Measurements from ENCODE around the gene CSTPP1. TPM values are rescaled to one million over a fixed set of nuclear protein-coding genes. Genes with fewer than 3 reads are reported as not detected.

The CSTPP1 gene
- total and polyA plus RNA-seq, 2 donors (not counting 1 experiment from before 2014, with no cell fraction given), result 11.5 to 29.0 TPM

DNA sequence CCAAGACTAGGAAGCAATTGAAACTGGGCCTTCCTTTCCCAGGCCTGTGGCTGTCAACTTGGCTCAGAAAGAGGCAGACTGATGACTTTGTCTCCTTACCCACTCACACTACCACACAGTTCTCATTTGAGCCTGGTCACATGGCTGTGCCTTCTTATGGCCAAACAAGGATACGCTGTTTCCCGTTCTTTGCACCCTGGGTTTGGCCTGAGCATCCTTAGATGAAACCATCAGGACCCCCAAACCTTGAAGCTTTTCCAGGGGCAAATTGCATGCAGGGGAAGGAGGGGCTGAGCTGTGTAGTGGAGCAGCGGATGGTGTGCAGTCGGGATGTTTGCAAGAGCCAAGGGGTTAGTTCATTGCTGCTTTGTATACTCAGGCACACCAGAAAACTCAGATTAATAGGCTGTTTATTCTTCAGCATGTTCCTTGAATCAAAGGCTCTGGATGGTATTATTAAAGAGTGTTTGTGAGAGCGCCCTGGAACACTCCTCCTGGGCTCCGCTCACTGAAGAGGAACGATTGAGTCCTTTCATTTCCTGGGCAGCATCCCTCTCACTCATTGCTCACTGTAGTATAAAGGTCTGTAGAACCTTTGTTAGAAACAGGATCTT lies 170.3 kb downstream of the CSTPP1 start:
- ATAC-seq (ENCODE audit: low read depth) (no peak), DNase-seq (no peak)
- WGBS (ENCODE audit: insufficient coverage), result 100% methylated on average over 4 of the region's 7 CpGs
- H3K4me1 Mint-ChIP-seq, result peaks cover 9% of the 10 kb centered on the region
- H3K4me2 ChIP-seq (replicated peaks; ENCODE audit: low read depth, low read length, poor library complexity, severe bottlenecking), result no peak overlapping the region
- H3K9me3 Mint-ChIP-seq (ENCODE audit: insufficient read depth), result no peaks in the 10 kb centered on the region
- no peaks in the 10 kb centered on the region for H3K79me2 ChIP-seq (ENCODE audit: control insufficient read depth, insufficient read depth, low read length)
- H3K9ac ChIP-seq (ENCODE audit: low read length), result no peak overlapping the region
- no peak overlapping the region for H3K27ac Mint-ChIP-seq
- no peak for TF ChIP-seq EZH2 (IDR thresholded peaks at IDR 0.05; ENCODE audit: borderline replicate concordance, insufficient read depth, low read depth, low read length, poor library complexity, severe bottlenecking)
- TF ChIP-seq, protein P1, sequence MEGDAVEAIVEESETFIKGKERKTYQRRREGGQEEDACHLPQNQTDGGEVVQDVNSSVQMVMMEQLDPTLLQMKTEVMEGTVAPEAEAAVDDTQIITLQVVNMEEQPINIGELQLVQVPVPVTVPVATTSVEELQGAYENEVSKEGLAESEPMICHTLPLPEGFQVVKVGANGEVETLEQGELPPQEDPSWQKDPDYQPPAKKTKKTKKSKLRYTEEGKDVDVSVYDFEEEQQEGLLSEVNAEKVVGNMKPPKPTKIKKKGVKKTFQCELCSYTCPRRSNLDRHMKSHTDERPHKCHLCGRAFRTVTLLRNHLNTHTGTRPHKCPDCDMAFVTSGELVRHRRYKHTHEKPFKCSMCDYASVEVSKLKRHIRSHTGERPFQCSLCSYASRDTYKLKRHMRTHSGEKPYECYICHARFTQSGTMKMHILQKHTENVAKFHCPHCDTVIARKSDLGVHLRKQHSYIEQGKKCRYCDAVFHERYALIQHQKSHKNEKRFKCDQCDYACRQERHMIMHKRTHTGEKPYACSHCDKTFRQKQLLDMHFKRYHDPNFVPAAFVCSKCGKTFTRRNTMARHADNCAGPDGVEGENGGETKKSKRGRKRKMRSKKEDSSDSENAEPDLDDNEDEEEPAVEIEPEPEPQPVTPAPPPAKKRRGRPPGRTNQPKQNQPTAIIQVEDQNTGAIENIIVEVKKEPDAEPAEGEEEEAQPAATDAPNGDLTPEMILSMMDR (IDR thresholded peaks at IDR 0.05), result no peak
- no peak overlapping the region for H3K27ac ChIP-seq (ENCODE audit: low read length in 2 of 2)
- ChIA-PET CTCF (no interaction called here), POLR2A (no interaction called here)
- H3K4me3 ChIP-seq (ENCODE audit: control extremely low read depth in 1 of 5, extremely low read depth in 1 of 5, insufficient read depth in 1 of 5, low read depth in 2 of 5, low read length in 4 of 5), result no peak overlapping the region
- no peak overlapping the region for H3K4me3 Mint-ChIP-seq
- H3K27me3 ChIP-seq (replicated peaks in 1 of 4; ENCODE audit: control extremely low read depth in 1 of 4, control insufficient read depth in 3 of 4, insufficient read depth in 4 of 4, low read length in 3 of 4), result no peaks in the 10 kb centered on the region
- no peak overlapping the region for H2AFZ ChIP-seq (ENCODE audit: insufficient read depth, low read depth, low read length, poor library complexity, severe bottlenecking)
- intact Hi-C loops (cut with micrococcal nuclease), result no loop called here
- H4K20me1 ChIP-seq (ENCODE audit: control insufficient read depth, insufficient read depth, low read length, poor library complexity, severe bottlenecking), result no peaks in the 10 kb centered on the region
- no peaks in the 10 kb centered on the region for H3K9me3 ChIP-seq (ENCODE audit: control extremely low read depth in 1 of 3, control insufficient read depth in 2 of 3, insufficient read depth in 1 of 3, low read length in 2 of 3)
- H3K36me3 ChIP-seq (replicated peaks in 1 of 2; ENCODE audit: control extremely low read depth in 1 of 2, control insufficient read depth in 1 of 2, extremely low read depth in 1 of 2, insufficient read depth in 2 of 2, low read length in 1 of 2), result no peaks in the 10 kb centered on the region
- no peaks in the 10 kb centered on the region for H3K27me3 Mint-ChIP-seq
- no peaks in the 10 kb centered on the region for H3K4me1 ChIP-seq (ENCODE audit: control insufficient read depth in 2 of 2, insufficient read depth in 2 of 2, low read length in 2 of 2)

DNA sequence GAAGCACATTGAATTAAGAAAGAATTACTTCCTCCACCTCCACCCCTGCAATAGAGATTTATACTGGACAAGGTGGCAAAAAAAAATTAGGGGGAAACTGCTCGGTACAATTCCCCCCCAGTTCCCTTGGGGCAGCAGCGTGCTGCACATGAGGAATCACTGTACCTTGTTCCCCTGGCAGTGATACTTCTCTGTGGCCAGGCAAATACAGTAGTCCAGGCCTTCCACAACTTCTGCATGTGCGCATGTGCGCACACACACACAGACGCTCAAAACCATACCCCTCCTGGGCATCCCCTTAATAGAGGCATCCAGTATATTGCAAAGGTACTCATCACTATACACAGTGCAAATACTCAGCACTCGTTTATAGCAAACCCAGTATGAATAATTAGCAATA lies 171.2 kb downstream of the CSTPP1 start:
- Histone ChIP-seq H3K36me3 (replicated peaks in 1 of 2; ENCODE audit: control extremely low read depth in 1 of 2, control insufficient read depth in 1 of 2, extremely low read depth in 1 of 2, insufficient read depth in 2 of 2, low read length in 1 of 2) (no peaks in the 10 kb centered on the region), H3K4me2 (replicated peaks; ENCODE audit: low read depth, low read length, poor library complexity, severe bottlenecking) (no peak overlapping the region), H3K27me3 (replicated peaks in 1 of 4; ENCODE audit: control extremely low read depth in 1 of 4, control insufficient read depth in 3 of 4, insufficient read depth in 4 of 4, low read length in 3 of 4) (no peaks in the 10 kb centered on the region), H3K79me2 (ENCODE audit: control insufficient read depth, insufficient read depth, low read length) (no peaks in the 10 kb centered on the region), H2AFZ (ENCODE audit: insufficient read depth, low read depth, low read length, poor library complexity, severe bottlenecking) (no peak overlapping the region), H3K9me3 (ENCODE audit: control extremely low read depth in 1 of 3, control insufficient read depth in 2 of 3, insufficient read depth in 1 of 3, low read length in 2 of 3) (no peaks in the 10 kb centered on the region), H4K20me1 (ENCODE audit: control insufficient read depth, insufficient read depth, low read length, poor library complexity, severe bottlenecking) (no peaks in the 10 kb centered on the region), H3K4me1 (ENCODE audit: control insufficient read depth in 2 of 2, insufficient read depth in 2 of 2, low read length in 2 of 2) (no peaks in the 10 kb centered on the region), H3K4me3 (ENCODE audit: control extremely low read depth in 1 of 5, extremely low read depth in 1 of 5, insufficient read depth in 1 of 5, low read depth in 2 of 5, low read length in 4 of 5) (no peak overlapping the region), H3K27ac (ENCODE audit: low read length in 2 of 2) (no peak overlapping the region), H3K9ac (ENCODE audit: low read length) (no peak overlapping the region)
- DNase-seq, result no peak
- H3K27me3 Mint-ChIP-seq, result no peaks in the 10 kb centered on the region
- no peak for TF ChIP-seq EZH2 (IDR thresholded peaks at IDR 0.05; ENCODE audit: borderline replicate concordance, insufficient read depth, low read depth, low read length, poor library complexity, severe bottlenecking)
- TF ChIP-seq, protein P1 (IDR thresholded peaks at IDR 0.05), result no peak
- WGBS (ENCODE audit: insufficient coverage), result 68% methylated on average over 4 of the region's 6 CpGs
- CTCF ChIA-PET, result no interaction called here
- H3K9me3 Mint-ChIP-seq (ENCODE audit: insufficient read depth), result no peaks in the 10 kb centered on the region
- H3K27ac Mint-ChIP-seq, result no peak overlapping the region
- H3K4me1 Mint-ChIP-seq, result peaks cover 10% of the 10 kb centered on the region
- POLR2A ChIA-PET, result no interaction called here
- no peak overlapping the region for H3K4me3 Mint-ChIP-seq
- ATAC-seq (ENCODE audit: low read depth), result no peak
- intact Hi-C loops (cut with micrococcal nuclease), result no loop called here
